Measurements from ENCODE around the gene OBSL1.

The OBSL1 gene

DNA sequence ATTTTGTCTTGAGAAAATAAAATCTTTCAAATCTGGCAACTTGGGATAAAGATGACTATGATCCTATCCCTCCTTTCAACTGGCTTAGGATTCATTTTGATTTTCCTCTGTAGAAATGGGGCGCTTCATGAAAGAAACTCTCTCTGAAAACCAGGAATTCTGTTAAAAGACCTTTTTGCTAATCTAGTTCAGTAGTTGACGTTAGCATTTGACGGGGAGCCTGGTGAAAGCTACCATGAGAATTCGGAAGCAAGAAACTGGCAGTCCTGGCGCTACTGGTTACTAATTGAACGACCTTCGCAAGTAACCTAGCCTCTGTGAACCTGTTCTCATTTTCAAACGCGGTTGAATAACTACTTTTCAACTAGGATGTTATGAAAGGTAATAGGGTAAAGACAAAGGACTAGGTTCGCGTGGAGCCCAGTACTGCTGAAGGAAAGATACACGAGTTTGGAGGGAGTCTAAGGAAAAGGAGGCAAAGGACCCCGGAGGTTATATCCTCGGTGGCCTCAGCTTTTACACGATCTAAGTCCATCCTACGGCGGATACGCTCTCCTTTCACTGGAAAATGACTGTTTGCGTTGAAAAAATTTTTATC, 25.7 kb upstream of the OBSL1 start:
- no peak for DNase-seq (ENCODE audit: low read depth in 2 of 2)

DNA sequence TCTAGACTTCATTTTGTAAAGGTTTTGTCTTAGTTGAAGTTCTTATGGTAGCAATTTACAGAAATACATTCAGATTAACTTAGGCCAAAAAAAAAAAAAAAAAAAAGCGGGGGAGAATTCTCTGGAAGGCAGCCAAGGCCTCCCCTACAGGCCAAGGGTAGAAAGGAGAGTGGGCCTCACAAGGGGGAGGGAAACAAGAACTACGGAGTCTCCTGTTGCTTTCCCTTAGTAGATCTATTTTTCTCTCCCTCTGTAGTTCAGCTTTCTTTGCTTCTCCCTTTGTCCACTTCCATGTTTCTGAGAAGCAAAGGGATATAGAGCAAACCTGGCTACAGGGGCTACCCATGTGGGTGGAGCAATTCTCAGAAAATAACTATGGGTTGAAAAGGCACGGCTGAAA, 23.9 kb upstream of the OBSL1 start:
- no peak for DNase-seq (ENCODE audit: low read depth in 2 of 2)

DNA sequence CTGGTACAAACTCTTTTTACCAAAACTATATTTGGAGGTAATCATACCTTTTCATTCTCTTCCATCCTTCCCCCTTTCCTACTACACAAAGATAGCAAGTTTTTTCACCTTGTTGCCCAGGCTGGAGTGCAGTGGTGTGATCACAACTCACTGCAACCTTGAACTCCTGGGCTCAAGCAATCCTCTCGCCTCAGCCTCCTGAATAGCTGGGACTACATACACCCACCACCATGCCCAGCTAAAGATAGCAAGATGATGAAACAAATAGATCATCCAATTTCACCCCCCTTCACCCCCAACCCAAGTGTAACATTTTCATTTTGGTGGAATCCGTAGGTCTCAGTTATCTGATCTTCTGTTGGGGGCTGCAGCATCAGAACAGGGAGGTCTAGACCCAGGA, 21.8 kb upstream of the OBSL1 start:
- DNase-seq (ENCODE audit: low read depth in 2 of 2), result no peak

DNA sequence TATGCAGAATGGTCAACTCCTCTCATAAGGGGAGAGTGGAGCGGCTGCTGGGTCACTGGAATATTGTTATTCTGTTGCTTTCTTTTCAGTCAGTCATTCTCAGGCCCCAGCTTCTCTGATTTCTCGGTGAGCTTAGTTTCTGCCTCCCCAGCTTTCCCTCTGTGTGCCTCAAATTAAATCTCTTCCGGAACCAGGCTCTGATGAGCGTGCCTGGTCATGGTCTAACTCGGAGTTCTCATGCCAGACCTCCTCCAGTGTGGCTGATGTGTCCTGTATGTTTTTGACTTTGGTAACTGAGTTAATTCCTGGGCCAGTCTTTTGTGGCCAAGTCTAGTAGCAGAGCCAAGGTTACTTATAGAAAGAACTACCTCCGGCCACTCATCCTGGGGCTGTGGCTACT, 21.4 kb upstream of the OBSL1 start:
- DNase-seq (ENCODE audit: low read depth in 2 of 2), result no peak

DNA sequence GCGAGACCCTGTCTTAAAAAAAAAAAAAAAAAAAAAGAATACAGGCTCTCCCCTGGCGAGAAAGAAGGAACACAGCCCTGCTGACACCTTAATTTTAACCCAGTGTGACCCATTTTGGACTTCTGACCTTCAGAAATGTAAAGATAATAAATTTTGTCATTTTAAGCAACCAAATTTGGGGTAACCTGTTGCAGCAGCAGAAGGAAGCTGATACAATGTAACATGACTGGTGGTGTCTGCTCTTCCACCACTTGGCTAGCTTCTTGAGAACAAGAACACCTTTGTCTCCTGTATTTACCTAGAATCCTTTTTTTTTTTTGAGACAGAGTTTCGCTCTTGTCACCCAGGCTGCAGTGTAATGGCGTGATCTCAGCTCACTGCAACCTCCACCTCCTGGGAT, 19.8 kb upstream of the OBSL1 start:
- no peak for DNase-seq (ENCODE audit: low read depth in 2 of 2)

DNA sequence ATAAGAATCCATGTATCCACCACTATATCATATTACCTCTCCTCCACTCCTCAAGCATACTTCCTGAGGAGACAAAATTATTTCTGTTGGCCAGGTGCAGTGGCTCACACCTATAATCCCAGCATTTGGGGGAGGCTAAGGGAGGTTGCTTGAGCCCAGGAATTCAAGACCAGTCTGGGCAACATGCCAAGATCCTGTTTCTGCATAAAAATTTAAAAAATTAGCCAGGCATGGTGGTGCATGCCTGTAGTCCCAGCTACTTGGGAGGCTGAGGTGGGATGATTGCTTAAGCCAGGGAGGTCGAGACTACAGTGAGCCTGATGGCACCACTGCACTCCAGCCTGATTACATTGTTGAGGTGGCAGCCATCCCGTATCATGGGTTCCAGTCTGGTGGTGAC, 10.0 kb upstream of the OBSL1 start:
- no peak for DNase-seq (ENCODE audit: low read depth in 2 of 2)

DNA sequence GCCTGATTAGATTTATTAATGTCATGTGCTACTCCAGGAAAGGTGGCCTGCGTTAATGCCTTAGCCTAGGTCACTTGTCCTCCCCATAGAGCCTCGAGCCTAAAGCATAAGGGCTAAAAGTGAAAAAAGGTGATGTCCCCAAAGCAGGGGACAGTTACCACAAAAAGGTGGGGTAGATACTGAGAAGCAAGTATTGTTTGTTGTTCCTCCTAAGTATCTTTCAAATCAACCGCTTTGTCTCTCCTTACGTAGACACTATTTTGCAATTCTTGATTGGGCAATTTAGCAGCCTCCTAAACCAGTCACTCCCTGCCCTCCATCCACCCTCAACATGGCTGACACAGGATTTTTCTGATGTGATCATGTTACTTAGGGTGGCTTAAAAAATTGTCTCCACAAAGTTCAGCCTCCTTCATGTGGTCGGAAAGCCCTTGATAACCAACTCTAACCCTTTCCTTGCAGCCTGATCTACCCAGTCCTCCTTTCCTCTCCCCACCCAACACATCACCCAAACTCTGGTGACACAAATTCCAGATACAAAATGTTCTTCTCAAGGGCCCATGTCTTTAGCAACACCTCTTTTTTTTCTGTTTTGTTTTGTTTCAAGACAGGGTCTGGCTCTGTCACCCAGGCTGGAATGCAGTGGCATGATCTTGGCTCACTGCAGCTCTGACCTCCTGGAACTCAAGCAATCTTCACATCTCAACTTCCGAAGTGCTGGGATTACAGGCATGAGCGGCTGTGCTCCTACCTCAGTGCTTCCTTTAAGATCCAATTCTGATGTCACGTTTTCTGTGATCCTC, 7.7 kb upstream of the OBSL1 start:
- DNase-seq (ENCODE audit: low read depth in 2 of 2), result no peak

DNA sequence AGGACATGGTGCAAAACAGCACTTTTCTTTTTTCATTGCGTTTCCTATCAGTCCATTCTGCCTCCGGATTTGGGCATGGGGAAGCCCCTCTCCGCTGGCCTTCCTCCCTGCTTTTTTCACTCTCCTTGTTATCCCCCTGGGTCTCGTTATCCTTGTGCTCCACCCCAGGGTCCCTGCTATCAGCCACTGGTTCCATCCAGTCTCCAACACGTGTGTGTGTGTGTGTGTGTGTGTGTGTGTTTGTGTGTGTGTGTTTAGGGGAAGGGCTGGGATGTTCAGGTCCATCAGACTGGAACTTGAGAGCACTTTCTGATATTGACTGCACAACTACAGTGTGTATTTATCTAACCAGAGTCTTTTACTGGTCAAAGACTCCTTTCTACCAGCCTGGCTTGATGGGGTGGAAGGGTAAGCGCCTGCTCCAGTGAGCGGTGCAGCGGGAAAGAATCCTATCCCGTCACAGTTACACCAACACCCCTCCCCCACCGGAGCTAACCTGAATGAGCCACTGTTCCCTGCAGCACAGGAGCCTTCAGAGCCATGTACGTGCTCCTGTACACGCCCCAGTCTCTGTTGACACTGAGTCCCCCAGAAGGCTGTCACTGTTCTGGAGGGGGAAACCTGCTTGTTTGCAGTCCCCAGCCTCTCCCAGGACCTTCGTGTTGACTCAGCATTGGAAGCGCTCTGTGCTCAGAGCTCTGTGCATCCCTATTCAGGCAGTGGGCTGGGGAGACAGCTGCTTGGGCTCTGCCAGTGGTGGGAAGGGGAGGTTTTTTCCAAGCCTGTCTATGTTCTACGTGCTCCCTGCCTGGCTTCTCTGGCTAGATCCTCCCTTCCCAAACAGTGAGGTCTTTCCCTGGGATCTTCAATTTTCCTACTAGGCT, 5.4 kb upstream of the OBSL1 start:
- DNase-seq (ENCODE audit: low read depth in 2 of 2), result no peak

DNA sequence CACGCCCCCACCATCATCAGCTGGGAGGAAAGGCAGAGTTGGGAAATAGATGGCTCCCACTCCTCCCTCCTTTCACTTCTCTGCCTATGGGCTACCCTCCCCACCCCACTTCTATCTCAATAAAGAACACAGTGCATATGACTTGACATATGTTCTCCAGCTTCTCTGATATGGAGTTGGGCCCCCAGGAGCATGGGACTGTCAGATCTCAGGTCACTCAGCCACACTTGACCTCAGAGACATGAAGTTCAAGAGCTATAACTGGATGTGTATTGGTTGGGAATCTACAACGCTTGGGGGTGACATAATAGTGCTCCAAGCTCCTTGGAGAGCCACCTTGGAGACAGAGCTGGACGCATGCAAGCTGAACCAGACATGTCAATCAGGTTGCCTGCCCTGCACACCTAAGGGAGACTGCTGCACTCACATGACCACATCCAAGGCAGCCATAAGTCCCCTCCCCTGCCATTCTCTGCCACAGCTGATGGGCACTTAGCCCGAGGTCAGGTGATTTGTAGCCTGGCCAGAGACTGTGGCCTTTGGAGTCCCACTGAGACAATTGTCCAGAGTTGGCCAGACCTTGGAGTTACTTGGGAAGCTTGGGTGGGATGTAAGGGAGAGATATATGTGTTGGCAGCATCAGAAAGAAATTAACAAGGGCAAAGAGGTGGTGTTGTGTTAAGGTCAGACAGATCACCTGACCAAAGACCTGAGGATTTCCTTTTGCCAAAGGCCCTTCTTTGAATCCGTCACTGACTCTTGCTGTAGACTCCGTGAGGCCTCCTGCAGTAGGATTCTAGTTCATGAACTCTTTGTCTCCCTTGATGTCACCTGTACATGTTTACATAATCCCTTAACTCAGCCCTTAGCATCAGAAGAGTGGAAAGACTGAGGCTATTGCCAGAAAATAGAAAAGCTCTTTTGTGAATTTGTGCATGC, 4.5 kb upstream of the OBSL1 start:
- DNase-seq (ENCODE audit: low read depth in 2 of 2), result no peak

DNA sequence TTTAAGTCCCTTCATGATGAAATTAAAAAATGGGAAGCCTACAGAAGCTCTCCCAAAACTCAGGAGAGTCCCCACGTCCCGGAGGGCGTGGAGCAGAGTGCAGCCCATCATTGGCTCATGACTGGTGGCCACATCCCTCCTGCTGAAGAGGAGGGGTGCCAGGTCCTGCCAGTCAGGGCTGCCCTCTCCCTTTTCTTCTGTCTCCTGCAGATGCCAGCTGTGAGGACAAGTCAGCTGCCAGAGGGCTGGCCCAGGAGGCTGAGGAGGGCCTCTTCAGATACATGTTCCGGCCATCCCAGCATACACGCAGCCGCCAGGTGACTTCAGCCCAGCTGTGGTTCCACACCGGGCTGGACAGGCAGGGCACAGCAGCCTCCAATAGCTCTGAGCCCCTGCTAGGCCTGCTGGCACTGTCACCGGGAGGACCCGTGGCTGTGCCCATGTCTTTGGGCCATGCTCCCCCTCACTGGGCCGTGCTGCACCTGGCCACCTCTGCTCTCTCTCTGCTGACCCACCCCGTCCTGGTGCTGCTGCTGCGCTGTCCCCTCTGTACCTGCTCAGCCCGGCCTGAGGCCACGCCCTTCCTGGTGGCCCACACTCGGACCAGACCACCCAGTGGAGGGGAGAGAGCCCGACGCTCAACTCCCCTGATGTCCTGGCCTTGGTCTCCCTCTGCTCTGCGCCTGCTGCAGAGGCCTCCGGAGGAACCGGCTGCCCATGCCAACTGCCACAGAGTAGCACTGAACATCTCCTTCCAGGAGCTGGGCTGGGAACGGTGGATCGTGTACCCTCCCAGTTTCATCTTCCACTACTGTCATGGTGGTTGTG, 3.4 kb upstream of the OBSL1 start:
- DNase-seq (ENCODE audit: low read depth in 2 of 2), result no peak

DNA sequence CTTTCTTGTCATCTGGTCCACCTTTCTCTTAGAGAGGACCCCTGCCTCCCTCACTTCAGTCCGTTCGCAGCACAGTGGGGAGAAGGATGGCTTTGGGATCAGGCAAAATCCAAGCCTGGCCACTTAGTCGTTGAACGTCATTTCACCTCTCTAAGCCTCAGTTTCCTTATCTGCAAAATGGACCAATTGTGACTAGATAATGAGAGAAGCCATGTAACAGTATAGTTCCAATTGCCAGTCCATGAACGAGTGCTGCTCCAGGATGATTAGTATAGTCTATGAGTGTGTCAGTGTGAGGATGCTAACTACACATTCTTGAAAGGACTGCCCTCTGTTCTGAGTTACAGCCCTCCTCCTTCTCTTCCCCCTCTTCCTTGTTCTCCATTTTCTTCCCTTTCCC, 1.8 kb upstream of the OBSL1 start:
- DNase-seq (ENCODE audit: low read depth in 2 of 2), result no peak

DNA sequence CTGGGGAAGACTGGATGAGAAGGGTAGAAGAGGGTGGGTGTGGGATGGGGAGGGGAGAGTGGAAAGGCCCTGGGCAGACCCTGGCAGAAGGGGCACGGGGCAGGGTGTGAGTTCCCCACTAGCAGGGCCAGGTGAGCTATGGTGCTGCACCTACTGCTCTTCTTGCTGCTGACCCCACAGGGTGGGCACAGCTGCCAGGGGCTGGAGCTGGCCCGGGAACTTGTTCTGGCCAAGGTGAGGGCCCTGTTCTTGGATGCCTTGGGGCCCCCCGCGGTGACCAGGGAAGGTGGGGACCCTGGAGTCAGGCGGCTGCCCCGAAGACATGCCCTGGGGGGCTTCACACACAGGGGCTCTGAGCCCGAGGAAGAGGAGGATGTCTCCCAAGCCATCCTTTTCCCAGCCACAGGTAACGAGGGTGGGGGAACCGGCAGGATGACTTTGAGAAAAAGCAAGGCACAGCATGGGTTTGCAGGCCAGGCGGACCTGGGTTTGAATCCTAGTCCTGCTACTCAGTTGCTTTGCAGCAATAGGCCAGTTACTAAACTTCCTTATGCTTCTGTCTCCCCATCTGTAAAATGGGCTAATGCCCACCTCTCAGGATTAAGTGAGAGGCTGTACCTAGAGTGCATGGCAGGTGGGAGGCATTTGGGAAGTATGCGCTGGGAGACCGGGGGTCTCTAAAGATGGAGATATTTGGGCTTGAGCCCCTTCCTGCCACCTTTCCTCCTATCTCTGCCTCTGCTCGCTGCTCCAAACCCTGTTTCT, 1.1 kb upstream of the OBSL1 start, which contains the start of gene INHA:
INHA (plus strand) TSS at position 74 of the 765 bp plus-strand sequence; CDS start at position 139, 65 bp downstream.
- no peak for DNase-seq (ENCODE audit: low read depth in 2 of 2)

DNA sequence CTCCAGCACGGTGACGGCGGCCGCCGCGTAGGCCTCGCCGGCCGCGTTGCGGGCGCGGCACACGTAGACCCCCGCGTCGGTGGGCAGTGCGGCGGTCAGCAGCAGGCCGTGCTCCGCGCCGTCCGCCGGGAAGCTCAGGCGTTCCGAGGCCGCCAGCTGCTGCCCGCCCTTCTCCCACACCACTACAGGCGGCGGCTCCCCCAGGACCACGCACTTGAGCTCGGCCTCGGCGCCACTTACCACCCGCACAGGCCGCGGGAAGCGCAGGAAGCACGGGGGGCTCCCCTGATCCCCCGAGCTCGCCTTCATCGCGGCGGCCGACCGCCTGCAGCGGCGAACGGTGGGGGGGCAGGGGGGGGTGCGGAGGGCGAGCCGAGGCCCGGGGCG, 422 bp downstream of the OBSL1 start:
- no peak for DNase-seq (ENCODE audit: low read depth in 2 of 2)

DNA sequence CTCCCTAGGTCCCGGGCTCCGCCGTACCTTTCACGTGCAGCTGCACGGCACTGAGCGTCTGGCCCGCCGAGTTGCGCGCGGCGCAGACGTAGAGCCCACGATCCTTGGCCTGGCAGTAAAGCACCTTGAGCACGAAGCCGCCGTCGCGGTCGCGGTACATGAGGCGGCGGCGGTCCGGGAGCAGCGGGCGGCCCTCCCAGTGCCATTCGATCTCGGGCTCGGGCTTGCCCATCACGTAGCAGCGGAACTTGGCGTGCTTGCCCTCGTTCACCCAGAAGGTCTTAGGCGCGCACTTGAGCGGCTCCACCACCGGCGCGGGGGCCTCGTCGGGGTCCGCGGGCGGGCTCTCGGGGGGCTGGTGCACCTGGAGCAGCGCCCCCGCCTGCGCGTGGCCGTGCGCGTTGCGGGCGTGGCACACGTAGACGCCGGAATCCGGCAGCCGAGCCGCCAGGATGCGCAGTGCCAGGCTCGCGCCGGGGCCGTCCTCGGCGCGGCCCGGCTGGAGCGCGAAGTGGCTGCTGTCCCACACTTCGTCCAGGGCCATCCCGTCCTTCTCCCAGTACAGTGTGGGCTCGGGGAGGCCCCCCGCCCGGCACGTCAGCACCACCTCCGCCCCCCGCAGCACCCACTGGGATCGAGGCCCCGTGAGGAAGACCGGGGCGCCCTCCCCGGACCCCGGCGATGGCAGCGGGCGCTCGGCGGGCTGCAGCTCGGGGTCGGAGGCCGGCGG, 980 bp downstream of the OBSL1 start:
- no peak for DNase-seq (ENCODE audit: low read depth in 2 of 2)

DNA sequence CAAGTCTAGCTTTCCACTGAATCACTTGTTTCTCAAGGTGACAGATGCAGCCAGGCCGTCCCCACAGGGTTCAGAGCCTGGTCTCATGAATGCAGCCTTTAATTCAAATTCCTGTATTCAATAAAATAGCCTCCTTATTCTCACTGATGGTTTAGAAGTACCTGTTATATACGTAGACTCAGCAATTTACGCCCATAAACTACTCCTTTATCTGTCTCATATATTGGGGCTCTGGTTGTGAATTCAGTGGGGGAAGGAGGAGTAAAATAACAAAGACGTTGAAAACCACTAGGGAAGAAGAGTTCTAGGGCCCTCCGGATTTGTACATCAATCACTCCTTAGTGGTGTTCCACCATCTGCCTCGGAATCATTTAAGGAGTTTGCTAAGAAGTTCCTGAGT, 1.7 kb downstream of the OBSL1 start:
- DNase-seq (ENCODE audit: low read depth in 2 of 2), result no peak

DNA sequence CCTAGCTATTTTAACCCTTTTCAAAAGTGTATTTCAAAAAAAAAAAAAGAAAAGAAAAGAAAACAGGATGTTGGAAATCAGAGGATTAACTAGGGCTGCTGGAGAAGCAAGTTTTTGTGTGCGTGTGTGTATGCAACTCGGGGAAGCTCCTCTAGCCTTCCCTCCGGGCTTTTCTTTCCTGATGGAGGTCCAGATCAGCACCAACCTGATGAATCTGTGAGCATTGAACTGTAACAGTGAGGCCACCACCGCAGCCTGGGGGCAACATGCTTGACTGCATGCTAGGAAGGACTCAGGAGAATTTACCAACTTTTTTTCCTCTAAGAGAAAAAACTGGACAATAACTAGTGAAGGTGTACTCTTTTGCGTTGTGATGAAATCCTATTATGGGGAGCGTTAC, 2.3 kb downstream of the OBSL1 start:
- DNase-seq (ENCODE audit: low read depth in 2 of 2), result no peak

DNA sequence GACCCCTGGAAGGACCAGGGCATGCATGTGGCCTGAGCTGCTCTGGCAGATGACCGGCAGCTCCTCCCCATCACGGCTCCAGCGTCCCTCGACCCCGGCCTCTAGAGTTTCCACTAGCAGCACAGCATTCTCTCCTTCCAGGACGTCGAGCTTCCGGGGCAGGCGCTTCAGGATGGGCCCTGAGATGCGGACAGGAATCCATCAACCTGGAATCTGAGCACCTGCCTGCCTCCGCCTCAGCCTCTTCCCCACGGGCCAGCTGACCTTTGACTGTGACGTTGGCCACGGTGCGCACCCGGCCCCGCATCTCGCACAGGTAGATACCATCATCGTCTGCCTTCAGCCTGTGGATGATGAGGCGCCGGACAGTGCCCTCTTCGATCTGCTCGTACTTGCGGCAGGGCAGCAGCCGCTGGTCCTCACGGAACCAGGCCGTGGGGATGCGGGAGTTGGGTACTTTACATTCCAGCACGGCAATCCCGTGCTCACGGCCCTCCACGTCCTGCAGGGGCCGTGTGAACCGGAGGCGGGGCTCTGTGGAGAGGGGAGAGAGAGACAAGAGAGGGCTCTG, 3.5 kb downstream of the OBSL1 start:
- DNase-seq (ENCODE audit: low read depth in 2 of 2), result no peak

DNA sequence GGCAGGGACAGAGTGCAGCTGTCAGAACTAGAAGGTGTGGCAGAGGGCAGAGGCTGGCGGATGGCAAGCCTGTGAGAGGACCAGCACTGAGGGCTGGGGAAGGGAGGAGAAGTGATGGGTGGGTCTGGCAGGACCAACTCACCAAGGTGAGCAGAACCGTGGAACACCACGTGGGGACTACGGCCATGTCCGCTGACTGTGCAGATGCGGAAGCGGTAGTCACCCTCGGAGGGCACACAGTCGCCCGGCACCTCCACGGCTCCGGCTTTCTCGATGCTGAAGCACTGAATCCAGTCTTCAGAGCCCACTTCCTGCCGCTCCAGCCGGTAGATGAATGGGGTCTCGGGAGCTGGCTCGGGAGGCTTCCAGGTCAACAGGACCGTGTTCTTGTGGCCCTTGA, 4.2 kb downstream of the OBSL1 start:
- no peak for DNase-seq (ENCODE audit: low read depth in 2 of 2)

DNA sequence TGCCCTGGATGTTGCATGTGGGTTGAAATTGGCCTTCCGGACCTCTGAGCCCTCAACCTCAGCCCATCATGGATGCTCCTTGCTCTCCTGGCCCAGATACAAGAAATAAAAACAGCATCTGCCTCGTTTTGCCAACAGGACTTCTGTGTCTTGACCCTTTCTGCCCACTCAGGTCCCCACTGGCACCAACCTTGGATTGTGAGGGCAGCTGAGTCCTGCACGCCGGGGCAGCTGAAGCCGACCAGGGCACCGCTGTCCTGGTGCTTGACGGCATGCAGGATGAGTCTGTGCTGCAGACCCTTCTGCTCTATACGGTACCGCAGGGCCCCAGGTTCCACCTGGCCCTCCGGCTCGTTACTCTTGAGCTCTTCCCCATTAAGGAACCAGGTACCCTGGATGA, 4.7 kb downstream of the OBSL1 start:
- DNase-seq (ENCODE audit: low read depth in 2 of 2), result no peak
